Omental fat pad (tissue), 4 donors: ENCODE results near the gene LMAN1. TPM values are rescaled to one million over a fixed set of nuclear protein-coding genes. Genes with fewer than 3 reads are reported as not detected.

Experiments used
- ATAC-seq: fragments of 150-250 bp; one replicate; pipeline ENCODE4 v1.9.1; 2016; ENCODE audit warnings: mild to moderate bottlenecking, moderate library complexity; ENCODE audit not compliant: low FRiP score
- DNase-seq: peaks from one replicate; pipeline ENCODE4 v3.0.0-alpha.2; 2019; ENCODE audit warnings: low spot score
- CTCF ChIP-seq, 3 donors: fragments of 450-650 bp; IDR thresholded peaks; one replicate each; pipeline ENCODE4 v1.5.1; 2016 to 2017; ENCODE audit warnings: antibody characterized with exemption in 3 of 3, mild to moderate bottlenecking in 3 of 3, moderate library complexity in 2 of 3
- total RNA-seq, 4 donors: library from RNA; depleted of rRNA; stranded (reverse); fragments of >200 nt; gene quantifications; one replicate each; pipeline ENCODE4 v1.1.0, GENCODE V29; 2016

The LMAN1 gene
- total RNA-seq, 4 donors from 2014 or later: 78.7 to 100 (median 95.0) TPM

DNA sequence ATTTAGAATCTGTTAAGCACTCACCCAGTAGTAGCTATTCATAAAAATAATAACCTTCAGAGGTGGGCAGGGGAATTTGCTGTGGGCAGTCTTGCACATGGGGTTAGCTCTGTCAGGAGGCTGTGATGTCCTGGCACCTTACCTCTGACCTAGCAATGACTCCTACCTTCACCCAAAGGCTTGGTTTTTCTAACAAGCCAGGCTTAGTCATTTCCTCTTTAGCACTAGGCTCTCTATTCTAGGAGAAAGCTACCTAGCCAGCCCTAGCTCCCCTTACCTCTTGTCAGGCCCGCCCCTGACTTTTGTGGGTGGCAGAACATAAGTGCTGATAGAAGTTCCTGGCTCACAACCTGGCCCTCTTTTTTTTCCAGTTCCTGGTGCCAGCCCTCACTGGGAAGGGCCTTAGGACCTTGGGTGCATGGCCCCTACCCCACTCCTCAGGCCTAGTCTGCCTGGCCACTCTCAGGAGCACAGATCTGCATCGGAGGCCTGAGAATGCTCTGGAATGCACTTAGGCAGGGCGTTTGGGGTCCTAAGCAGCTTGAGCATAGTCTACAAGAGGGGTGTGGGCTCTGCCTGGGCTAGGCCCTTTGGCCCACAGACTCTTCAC lies 58.3 kb downstream of the LMAN1 start:
- no peak for ATAC-seq
- no peak for DNase-seq
- no peak for TF ChIP-seq CTCF (IDR thresholded peaks at IDR 0.05)

GRCh38 chr18:59298871-59299270 lies 60.2 kb downstream of the LMAN1 start:
- ATAC-seq: no peak
- no peak for TF ChIP-seq CTCF (IDR thresholded peaks at IDR 0.05)
- no peak for DNase-seq

DNA sequence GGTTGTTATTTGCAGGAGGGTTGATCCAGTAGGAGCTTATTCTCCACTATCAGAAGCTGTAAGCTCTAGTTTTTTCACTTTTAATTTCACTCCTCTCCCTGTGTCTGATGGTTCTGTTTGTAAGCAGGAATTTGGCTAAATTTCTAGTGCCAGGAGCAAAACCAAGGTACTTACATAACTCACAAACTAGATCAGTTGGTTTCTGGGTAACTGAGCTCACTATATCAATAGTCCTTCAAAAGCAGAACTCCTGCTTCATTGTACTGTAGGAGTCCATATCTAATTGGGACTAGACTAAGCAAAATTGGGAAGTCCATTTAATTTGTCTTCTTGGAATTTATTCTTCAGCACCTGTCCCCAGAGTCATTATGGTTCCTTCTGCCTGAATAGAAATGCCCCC lies 65.7 kb downstream of the LMAN1 start:
- no peak for DNase-seq
- no peak for TF ChIP-seq CTCF (IDR thresholded peaks at IDR 0.05)
- ATAC-seq: no peak

DNA sequence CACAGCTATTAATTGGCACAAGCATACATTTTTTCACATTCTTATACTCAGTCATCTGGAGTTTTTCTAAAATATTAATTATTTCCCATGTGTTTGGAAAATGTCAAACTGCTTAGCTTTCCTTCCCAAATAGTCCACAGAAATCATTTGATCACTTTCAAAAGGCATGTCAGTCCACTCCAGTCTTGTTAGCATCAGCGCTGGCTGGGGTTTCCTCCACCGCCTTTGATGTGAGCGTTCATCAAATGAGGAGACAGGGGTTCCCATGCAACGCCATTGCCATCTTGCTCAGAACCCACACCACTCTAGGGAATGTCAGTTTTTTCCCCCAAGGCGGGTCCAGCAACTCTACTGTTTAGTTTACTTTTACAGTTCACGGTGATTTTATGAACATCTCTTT lies 72.7 kb downstream of the LMAN1 start:
- ATAC-seq (no peak), DNase-seq (no peak)
- TF ChIP-seq CTCF (IDR thresholded peaks at IDR 0.05): no peak

DNA sequence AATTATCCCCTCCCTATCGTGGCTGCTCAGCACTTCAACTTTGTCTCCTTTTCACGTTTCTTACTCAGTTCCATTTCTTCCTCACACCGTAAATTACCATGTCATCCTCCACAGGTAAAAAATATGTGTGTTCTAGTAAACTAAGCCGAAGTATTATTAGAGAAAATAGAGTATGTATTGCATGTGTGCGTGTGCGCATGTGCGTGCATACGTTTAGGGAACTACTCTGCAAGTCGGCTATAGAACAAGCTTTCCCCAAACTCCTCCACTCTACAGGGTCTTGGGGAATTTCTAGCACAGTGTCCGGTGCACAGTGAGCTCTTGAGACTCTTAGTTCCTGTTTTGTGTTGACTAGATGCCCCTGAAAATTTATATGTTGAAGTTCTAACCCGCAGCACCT lies 76.7 kb downstream of the LMAN1 start:
- no peak for ATAC-seq
- no peak for TF ChIP-seq CTCF (IDR thresholded peaks at IDR 0.05)
- DNase-seq: no peak

GRCh38 chr18:59279722-59280121 lies 79.3 kb downstream of the LMAN1 start:
- no peak for TF ChIP-seq CTCF (IDR thresholded peaks at IDR 0.05)
- no peak for DNase-seq
- no peak for ATAC-seq

DNA sequence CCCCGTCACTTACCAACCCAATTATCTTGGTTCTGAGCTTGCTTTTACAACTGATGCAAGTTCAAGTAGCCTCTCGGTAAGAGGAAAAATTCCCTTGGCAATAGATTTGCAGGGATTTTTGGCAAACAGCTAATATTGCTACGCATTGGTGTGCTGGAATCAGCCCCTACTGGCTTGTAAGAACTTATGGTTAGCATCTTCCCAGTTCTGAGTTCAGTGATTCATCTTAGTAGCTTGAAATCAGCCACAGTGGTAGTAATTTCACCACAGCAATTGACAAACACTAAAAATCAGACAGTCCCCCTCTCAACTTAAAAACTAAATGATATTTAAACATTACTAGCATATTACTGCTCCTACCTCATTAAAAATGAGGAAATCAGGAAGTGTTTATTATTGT lies 79.9 kb downstream of the LMAN1 start:
- TF ChIP-seq CTCF (IDR thresholded peaks at IDR 0.05): no peak
- ATAC-seq: no peak

More for the DNA sequence above, 79.9 kb downstream of the LMAN1 start:
- DNase-seq: no peak
